TTC549 (cell line): ENCODE results near the gene GSTA4.

Experiments
- FAIRE-seq: peaks from 2 replicates; lab custom pipeline; 2012; peaks lifted over from hg19 to GRCh38; lab: Jason Lieb, UNC

GSTA4 gene

DNA sequence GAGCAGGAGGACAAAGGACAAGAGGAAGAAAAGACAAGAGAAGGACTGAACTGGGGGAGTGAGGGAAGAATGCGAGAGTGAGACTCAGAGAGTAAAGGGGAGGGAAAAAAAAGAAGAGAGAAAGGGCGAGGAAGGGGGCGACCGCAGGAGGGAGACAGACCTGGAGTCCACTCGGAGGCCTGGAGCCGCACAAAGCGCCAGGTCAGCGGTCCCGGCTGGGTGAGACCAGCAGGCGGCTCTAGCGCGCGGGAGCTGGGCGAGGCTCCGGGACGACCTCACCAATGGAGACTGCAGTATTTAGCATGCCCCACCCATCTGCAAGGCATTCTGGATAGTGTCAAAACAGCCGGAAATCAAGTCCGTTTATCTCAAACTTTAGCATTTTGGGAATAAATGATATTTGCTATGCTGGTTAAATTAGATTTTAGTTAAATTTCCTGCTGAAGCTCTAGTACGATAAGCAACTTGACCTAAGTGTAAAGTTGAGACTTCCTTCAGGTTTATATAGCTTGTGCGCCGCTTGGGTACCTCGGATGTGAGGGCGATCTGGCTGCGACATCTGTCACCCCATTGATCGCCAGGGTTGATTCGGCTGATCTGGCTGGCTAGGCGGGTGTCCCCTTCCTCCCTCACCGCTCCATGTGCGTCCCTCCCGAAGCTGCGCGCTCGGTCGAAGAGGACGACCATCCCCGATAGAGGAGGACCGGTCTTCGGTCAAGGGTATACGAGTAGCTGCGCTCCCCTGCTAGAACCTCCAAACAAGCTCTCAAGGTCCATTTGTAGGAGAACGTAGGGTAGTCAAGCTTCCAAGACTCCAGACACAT, at the start of gene GSTA4:
GSTA4 (minus strand) TSS at position 196 of the 824 bp plus-strand sequence. CDS start 1,041 bp downstream, outside the sequence.
- FAIRE-seq, result peak; percentile 84

DNA sequence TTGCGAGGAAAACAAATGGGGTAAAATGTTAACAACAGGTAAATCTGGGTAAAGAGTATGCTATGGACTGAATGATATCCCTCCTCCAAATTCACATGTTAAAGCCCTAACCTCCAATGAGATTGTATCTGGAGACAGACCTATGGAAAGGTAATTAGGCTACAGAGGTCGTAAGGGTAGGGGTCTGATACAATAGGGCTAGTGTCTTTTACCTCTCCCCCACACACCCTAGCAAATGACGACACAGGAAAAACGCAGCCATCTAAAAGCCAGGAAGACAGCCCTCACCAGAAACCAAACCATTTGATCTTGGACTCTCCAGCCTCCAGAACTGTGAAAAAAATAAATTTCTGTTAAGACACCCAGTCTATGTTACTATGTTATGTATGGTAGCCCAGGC, 49.5 kb upstream of the GSTA4 start:
- FAIRE-seq, result no peak

DNA sequence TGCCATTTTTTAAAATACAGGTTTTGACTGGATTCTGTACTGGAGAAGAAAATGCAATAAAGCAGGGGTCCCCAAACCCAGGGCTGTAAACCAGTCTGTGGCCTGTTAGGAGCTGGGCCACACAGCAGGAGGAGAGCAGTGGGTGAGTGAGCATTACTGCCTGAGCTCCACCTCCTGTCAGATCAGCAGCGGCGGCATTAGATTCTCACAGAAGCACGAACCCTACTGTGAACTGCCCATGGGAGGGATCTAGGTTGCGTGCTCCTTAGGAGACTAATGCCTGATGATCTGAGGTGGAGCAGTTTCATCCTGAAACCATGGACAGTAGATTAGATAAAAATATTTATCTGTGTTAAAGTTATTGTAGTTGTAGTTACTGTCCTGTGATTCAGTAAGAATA, 49.0 kb upstream of the GSTA4 start:
- no peak for FAIRE-seq

DNA sequence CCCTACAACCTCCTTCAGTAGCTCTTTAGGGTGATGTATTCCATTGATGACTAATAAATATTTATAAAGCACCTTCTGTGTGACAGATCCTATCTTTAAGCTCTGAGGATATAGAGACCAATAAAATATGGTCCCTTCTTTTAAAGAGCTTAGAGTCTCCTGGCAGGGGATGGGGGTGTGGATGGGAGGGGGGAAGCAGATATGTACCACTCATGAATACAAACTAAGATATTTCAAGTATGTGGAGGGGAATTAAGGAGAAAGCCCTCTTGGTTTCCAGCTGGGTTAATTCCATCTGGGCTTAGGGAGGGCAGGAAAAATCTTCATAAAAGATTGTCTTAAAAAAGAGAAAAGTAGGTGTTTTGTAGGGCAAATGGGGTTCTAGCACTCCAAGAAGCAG, 48.5 kb upstream of the GSTA4 start:
- no peak for FAIRE-seq

DNA sequence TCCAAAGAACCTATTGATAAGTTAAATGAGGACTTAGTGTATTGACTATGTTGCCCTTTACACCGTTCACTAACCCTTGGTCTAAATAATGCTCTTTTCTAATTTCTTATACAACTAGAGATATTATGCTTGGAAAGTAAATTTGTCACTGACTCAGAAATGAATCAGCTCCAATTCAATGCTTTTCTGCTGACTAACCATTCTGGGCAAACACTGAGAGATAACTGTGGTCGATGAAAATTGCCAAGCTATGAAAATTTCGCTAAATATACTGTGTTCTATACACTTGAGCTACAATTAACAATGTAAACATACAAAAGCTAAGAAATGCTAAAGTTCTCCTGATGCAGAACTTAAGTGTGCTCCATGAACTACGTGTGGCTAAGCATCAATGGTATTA, 47.0 kb upstream of the GSTA4 start:
- no peak for FAIRE-seq

DNA sequence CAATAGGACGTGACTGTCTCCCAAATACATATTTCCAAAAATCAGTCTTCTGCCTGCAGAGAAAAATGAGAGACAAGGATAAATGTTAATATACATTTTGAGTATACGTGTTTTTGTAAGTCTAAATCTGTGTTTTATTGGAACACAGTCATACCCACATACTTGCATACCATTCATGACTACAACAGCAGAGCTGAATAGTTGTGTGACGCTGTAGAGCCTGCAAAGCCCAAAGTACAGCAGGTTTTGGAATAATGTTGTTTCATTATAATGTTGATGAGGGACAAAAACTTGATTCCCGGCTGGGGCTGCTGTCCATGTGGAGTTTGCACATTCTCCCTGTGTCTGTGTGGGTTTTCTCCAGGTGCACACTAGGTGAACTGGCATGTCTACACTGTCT, 46.3 kb upstream of the GSTA4 start:
- no peak for FAIRE-seq

GRCh38 chr6:53038596-53038995, 43.5 kb upstream of the GSTA4 start:
- no peak for FAIRE-seq

DNA sequence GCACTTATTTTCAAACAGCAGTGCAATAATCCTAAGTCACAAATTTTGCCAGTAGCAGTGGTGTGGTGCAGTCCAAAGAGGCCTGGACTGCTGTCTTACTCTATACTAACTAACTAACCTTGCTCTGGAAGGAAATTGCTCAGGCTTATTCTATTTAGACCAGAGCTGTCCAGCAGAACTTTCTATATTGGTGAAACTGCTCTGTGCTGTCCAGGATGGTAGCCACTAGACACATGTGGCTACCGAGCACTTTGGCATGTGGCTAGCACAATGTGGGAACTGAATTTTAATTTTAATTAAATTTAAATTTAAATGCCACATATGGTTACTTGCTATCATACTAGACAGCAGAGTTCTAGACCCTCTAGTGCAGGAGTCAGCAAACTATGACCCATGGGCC, 43.1 kb upstream of the GSTA4 start:
- no peak for FAIRE-seq

- no peak for FAIRE-seq
These were observed 40.6 kb upstream of the GSTA4 start for GRCh38 chr6:53035549-53036213.

- no peak for FAIRE-seq
These were observed 38.7 kb upstream of the GSTA4 start for GRCh38 chr6:53033764-53034163.

GRCh38 chr6:53032849-53033248, 37.8 kb upstream of the GSTA4 start:
- no peak for FAIRE-seq

- no peak for FAIRE-seq
These were observed 36.2 kb upstream of the GSTA4 start for GRCh38 chr6:53031281-53031680.

- no peak for FAIRE-seq
These were observed 34.7 kb upstream of the GSTA4 start for GRCh38 chr6:53029761-53030160.

DNA sequence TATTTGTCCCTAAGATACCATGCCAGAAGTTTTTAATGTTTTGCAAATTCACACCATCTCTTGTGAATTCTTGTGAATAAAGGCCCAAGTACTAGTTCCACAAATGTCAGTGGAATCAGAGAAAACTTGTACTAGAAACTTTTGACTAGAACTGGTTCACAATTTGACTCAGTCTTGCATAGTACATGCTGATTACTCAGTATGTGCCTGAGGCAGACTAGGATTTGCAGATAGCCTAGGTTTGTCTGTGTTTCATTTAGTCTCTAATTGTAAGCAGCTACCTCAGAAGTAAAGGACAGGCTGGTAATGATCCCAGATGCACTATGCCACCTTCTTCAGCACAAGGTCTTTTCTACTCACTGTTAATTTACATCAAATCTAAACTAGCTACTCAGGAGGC, 34.2 kb upstream of the GSTA4 start:
- no peak for FAIRE-seq

DNA sequence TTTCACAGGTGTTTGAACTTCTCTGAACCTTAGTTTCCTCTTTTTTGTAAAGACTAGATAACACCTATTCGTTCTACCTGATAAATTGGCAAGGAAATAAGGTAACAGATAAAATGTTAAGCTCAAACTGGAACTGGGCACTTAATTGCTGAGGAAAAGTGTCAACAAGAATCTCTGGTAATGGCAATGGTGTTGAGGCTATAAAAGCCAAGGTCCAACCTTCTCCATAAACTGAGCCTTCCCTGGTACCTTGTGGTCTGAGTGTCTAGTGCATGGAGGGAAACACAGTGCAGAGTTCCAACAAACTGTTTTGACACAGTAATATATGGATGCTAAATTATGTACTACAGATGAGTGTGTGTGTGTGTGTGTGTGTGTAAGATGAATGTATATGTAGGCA, 33.4 kb upstream of the GSTA4 start:
- no peak for FAIRE-seq

DNA sequence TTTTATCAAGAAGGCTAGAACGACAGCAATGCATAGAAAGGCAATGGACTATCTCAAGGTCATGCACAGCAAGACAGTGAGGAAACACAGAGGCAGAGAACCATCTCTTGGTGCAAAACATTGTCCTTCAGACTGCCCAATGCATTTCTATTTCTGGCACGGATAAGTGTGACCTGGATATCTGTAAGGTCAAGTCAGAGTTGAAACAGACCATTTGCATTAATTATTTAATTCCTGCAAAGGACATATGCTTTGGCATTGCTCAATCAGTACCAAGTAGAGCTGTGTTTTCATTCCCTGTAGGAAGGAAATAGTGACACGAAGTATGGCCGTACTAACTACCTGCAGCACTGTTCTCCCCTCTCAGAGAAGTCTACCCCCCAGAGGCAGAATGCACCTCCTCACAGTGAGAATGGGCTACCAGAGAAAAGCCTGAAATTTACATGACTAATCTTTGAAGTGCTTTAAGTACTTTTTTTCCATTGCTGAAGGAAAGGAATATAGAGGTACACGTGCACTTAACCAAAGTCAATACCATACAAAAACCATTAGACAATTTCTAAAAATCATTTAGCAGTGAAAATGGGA, 32.1 kb upstream of the GSTA4 start:
- no peak for FAIRE-seq

DNA sequence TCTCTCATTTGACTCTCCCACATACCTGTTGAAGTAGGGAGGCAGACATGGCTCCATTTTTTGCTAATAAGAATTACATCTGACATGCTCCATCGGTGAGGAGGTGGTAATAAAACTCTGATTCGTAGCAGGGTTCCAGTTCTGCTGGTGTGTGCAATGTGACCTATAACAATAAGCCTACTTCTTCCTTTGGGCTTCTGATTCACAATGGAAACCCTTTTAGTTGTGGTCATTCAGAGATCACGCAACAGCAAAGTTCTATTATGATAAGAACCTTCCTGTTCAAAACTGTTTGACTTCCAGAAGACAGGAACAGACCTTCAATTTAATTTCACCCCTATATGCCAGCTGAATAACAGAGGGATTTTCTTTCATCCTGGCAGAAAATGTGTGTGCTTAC, 31.4 kb upstream of the GSTA4 start:
- no peak for FAIRE-seq

DNA sequence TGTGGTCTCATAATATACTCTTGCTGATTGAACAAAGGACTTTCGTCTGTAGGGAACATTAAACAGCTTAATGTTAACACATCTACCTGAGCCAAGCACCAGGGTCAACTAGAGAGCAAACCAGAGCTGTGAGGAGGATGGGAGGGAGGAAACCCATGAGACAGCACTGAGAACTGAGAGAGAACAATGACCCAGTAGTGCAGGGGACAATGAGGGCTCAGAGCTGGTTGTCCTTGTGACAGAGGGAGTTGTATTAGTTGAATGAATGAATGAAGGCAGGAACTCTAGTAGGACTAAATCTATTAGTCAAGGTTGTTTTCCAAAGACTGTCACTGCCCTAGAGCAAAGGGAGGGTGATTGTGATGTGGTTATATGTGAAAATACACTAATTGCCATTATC, 28.2 kb upstream of the GSTA4 start:
- no peak for FAIRE-seq

DNA sequence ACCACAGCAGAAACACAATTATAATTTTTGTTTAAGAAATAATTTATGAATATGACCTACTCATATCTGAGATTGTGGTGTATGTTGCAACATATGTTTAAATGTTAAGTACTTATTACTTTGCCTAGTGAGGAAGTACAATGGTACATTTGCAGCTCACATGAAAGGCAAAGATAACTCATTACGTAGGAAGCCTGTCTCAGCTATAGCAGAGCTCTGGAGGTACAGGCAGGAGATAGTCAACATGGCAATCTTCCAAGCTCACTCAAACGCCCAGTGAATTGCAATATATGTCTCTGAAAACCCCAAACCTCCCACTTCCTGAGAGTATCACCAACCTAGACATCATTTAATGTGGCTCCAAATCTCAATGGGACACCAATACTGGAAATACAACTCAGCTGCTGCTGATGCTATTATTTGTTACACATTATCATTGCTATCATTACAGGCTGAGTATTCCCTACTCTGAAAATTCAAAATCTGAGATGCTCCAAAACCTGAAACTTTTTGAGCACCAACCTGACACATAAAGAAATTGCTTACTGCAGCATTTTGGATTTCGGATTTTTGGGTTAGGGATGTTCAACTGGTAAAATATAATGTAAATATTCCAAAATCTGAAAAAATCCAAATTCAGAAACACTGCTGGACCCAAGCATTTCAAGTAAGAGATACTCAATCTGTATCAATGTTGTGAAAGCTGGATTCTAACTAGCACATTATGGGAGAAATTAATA, 25.1 kb upstream of the GSTA4 start:
- FAIRE-seq, result no peak

DNA sequence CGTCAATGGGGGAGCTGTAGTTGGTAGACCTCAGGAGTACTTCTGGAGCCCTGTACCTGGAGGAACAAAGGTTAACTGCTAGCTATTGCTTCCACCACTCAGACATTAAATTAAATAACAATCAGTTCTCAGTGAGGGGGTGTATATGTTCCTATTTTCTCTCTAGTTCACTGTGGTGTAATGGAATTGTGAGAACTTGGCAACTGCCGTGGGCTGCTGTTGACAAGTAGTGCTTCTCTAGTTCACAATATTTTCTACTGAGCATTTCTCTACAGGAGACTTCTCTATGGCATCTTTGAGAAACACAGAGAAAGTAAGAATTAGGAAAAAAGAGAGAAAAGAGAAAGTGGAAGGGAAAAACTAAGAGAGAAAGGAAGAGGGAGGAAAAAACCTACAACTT, 23.4 kb upstream of the GSTA4 start:
- FAIRE-seq, result no peak

DNA sequence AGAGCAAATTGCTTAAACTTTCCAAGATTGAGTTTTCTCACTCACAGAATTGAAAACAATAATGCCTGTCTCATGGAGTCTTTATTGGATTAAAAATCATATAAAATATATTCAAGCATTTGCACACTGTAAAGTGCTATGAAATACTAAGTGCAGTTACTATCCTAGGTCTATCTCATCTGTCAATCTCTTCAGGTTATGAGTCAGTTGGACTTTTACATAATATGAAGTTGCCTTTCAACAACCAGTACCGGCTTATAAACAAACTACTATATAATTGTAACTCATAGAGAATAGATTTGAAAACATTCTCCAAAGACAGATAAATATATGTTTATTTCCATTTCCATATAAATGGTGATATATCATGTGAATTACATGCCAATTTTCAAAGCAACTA, 20.4 kb upstream of the GSTA4 start:
- FAIRE-seq, result no peak

DNA sequence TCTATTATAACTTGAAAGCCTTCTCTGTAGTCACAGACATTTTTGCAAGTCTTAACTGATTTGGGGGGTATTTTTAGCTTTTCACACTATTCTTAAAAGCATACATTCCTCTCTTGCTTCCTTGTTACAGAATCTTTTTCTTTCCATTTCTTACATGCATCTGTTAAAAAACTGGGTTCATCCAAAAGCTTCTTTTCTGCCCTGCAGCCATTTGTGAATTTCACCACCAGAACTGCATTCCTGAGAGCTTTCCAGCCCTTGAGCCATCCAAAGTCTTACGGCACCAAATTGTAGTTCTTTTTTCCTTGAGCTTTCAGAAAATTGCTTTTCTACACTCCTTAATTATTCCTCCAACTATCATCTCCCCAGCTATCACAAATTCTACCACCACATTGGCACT, 19.7 kb upstream of the GSTA4 start:
- no peak for FAIRE-seq

DNA sequence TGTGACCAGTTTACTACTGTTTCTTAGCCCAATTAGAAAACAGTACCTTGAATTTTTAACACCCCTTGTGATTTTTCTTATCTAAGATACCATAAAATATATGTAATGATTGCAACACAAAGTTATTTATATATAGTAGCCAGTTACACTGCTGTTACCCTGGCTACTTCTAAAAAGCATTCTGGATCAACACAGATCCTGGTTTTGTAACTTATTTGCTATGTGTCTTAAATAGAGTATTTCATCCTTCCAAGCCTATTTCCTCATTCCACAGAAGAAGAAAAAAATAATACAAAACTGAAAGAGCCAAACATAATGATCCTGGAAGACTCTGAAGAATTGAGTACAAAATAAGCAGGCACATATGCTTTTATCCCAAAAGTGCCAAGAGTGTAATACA, 19.0 kb upstream of the GSTA4 start:
- no peak for FAIRE-seq
